ENCODE data around the gene CPA3. TPM values are rescaled to one million over a fixed set of nuclear protein-coding genes. Genes with fewer than 3 reads are reported as not detected.
A peak's percentile ranks its signal among the peaks of the same experiment; 100 is the strongest.

CPA3 gene
- total RNA-seq, 1 donor from 2014 or later = not detected

DNA sequence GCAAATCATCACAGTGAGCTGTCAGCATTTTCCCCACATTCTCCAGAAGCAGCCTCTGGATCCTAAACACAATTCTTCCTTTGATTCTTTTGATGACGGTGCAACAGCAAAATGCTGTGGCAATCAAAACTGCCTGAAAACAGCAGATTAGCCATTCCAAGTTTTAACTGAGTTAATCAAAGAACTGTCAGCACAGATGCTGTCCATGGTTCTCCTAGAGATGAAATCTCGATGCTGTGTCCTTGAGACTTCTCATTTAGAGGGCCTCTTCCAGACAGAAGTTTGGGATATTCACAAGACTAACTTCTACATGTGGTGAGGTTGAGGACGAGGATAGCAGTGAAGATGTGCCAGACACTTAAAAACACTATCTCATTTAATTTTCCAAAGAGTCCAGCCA is 75.9 kb downstream of the CPA3 start:
- no peak overlapping the region for H3K27ac Mint-ChIP-seq (ENCODE audit: unreplicated experiment)
- TF ChIP-seq, protein P1, sequence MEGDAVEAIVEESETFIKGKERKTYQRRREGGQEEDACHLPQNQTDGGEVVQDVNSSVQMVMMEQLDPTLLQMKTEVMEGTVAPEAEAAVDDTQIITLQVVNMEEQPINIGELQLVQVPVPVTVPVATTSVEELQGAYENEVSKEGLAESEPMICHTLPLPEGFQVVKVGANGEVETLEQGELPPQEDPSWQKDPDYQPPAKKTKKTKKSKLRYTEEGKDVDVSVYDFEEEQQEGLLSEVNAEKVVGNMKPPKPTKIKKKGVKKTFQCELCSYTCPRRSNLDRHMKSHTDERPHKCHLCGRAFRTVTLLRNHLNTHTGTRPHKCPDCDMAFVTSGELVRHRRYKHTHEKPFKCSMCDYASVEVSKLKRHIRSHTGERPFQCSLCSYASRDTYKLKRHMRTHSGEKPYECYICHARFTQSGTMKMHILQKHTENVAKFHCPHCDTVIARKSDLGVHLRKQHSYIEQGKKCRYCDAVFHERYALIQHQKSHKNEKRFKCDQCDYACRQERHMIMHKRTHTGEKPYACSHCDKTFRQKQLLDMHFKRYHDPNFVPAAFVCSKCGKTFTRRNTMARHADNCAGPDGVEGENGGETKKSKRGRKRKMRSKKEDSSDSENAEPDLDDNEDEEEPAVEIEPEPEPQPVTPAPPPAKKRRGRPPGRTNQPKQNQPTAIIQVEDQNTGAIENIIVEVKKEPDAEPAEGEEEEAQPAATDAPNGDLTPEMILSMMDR (IDR thresholded peaks at IDR 0.05; ENCODE audit: partially characterized antibody, unreplicated experiment) = no peak
- H3K9me3 Mint-ChIP-seq (ENCODE audit: unreplicated experiment) = no peaks in the 10 kb centered on the region
- no peaks in the 10 kb centered on the region for H3K27me3 Mint-ChIP-seq (ENCODE audit: unreplicated experiment)
- H3K36me3 Mint-ChIP-seq (ENCODE audit: unreplicated experiment) = no peaks in the 10 kb centered on the region
- no peak for DNase-seq
- no peak overlapping the region for H3K4me3 Mint-ChIP-seq (ENCODE audit: unreplicated experiment)
- H3K4me1 Mint-ChIP-seq (ENCODE audit: low read depth, unreplicated experiment) = no peaks in the 10 kb centered on the region

DNA sequence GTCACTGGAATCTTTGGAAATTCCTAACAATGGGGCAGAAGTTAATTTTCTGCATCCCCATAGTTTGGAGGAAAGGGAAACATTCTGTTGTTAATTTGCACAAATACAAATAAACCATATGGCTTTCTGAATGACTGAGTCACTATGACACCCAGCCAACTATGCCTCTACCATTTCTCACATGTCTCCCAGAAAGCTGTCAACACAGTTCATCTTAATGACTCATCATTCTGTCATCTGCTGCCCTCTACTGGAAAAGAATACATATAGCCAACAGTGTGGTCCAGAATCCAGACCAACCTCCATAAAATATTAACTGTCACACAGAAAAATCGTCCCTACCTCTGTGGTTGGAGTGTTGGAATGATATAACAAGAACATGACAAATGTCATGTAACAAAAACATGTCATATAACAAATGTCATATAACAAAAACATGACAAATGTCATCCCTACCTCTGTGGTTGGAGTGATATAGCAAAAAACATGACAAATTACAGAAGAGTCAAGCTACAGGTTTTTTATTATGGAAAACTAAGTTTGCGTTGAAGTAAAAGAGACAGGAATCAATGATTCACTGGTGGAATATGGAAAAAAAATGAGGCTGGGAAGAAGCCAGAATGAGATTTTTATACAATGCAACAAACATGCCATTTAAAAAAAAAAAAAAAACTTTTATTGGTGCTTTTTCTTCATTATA is 78.6 kb downstream of the CPA3 start:
- DNase-seq = no peak
- Mint-ChIP-seq H3K9me3 (ENCODE audit: unreplicated experiment) (no peaks in the 10 kb centered on the region), H3K27me3 (ENCODE audit: unreplicated experiment) (no peaks in the 10 kb centered on the region), H3K4me3 (ENCODE audit: unreplicated experiment) (no peak overlapping the region), H3K4me1 (ENCODE audit: low read depth, unreplicated experiment) (no peaks in the 10 kb centered on the region), H3K36me3 (ENCODE audit: unreplicated experiment) (no peaks in the 10 kb centered on the region), H3K27ac (ENCODE audit: unreplicated experiment) (no peak overlapping the region)
- TF ChIP-seq, protein P1 (IDR thresholded peaks at IDR 0.05; ENCODE audit: partially characterized antibody, unreplicated experiment) = peak; percentile 80

DNA sequence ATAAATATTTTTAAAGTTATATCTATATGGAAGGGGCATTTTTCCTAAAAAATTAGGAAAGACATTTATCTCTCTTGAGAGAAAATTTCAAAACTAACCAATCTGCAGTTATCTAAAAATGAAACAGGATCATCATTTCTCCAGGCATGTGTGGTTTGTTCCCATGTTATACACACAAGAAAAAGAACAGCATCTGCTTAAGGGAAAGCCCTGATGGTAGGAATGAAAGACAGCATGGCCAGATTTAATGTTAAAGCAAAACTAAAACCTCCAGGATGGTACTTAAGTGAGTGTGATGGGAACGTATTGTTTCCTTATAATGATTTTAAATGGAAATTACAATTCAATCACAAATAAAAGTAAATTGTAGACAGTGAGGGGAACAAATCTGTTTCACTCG is 80.0 kb downstream of the CPA3 start:
- Mint-ChIP-seq H3K36me3 (ENCODE audit: unreplicated experiment) (no peaks in the 10 kb centered on the region), H3K27me3 (ENCODE audit: unreplicated experiment) (no peaks in the 10 kb centered on the region), H3K9me3 (ENCODE audit: unreplicated experiment) (no peaks in the 10 kb centered on the region), H3K4me1 (ENCODE audit: low read depth, unreplicated experiment) (no peaks in the 10 kb centered on the region), H3K27ac (ENCODE audit: unreplicated experiment) (no peak overlapping the region), H3K4me3 (ENCODE audit: unreplicated experiment) (no peak overlapping the region)
- TF ChIP-seq, protein P1 (IDR thresholded peaks at IDR 0.05; ENCODE audit: partially characterized antibody, unreplicated experiment) = no peak
- no peak for DNase-seq

Other genes starting within 250 kb of the CPA3 start
- gene AGTR1, start 167.4 kb upstream of the CPA3 start, total RNA-seq (ENCODE audit: unreplicated experiment) = not detected
- gene CPB1, start 37.5 kb upstream of the CPA3 start, total RNA-seq (ENCODE audit: unreplicated experiment) = not detected
- 27.3 TPM for gene GYG1, start 126.2 kb downstream of the CPA3 start, total RNA-seq (ENCODE audit: unreplicated experiment)
- gene HLTF, start 221.2 kb downstream of the CPA3 start, total RNA-seq (ENCODE audit: unreplicated experiment) = 45.1 TPM

All from glutamatergic neuron (in vitro differentiated cells).